Natural killer cell (primary cell): ENCODE results near the gene CDK18. TPM values are rescaled to one million over a fixed set of nuclear protein-coding genes. Genes with fewer than 3 reads are reported as not detected.
"Not testable (repeated sequence)": the region's sequence is repeated elsewhere in the genome, so short reads cannot be mapped to it uniquely, and the experiment has no call there.

Source experiments
- ATAC-seq, 3 donors: fragments of 150-1000 bp in 2 of 3; fragments of 200-7000 bp in 1 of 3; cut with Tn5 transposase; 1 replicate in 1 of 3; 2 replicates in 2 of 3; pipeline ENCODE4 v1.10.0; 2021; ENCODE audit warnings: mild to moderate bottlenecking in 2 of 3, moderate library complexity in 2 of 3
- DNase-seq, 2 donors: peaks; one replicate each; pipeline versions ENCODE4 v3.0.0 to v3.0.0-alpha.2; 2013 to 2021; ENCODE audit warnings: mixed read lengths in 1 of 2
- H3K27ac ChIP-seq: one replicate; pipeline ENCODE4 v1.5.1; 2013; ENCODE audit warnings: mild to moderate bottlenecking, low read length
- H3K27me3 ChIP-seq: one replicate; pipeline ENCODE4 v1.6.1; 2013; ENCODE audit warnings: low read length; ENCODE audit not compliant: control insufficient read depth, insufficient read depth
- H3K36me3 ChIP-seq: one replicate; pipeline ENCODE4 v1.6.1; 2013; ENCODE audit warnings: low read length; ENCODE audit not compliant: control insufficient read depth, insufficient read depth
- H3K4me1 ChIP-seq: one replicate; pipeline ENCODE4 v1.6.1; 2013; ENCODE audit warnings: low read length; ENCODE audit not compliant: control insufficient read depth, insufficient read depth
- H3K4me3 ChIP-seq: one replicate; pipeline ENCODE4 v1.5.1; 2013; ENCODE audit warnings: low read length
- H3K9me3 ChIP-seq: one replicate; pipeline ENCODE4 v1.6.1; 2013; ENCODE audit warnings: low read length; ENCODE audit not compliant: control insufficient read depth, insufficient read depth
- H3K27ac Mint-ChIP-seq, 2 donors: one replicate each; pipeline ENCODE4 v1.8.0; 2022; ENCODE audit warnings: mild to moderate bottlenecking in 2 of 2, mixed read lengths in 2 of 2, moderate library complexity in 1 of 2
- H3K27me3 Mint-ChIP-seq, 2 donors: one replicate each; pipeline ENCODE4 v1.8.0; 2022; ENCODE audit warnings: low read depth in 2 of 2, mixed read lengths in 2 of 2
- H3K36me3 Mint-ChIP-seq: one replicate; pipeline ENCODE4 v1.8.0; 2022; ENCODE audit warnings: mixed read lengths
- H3K4me1 Mint-ChIP-seq, 2 donors: one replicate each; pipeline ENCODE4 v1.8.0; 2022; ENCODE audit warnings: mixed read lengths in 2 of 2
- H3K4me3 Mint-ChIP-seq: one replicate; pipeline ENCODE4 v1.8.0; 2022; ENCODE audit warnings: mild to moderate bottlenecking, moderate library complexity, mixed read lengths
- H3K9me3 Mint-ChIP-seq, 2 donors: one replicate each; pipeline ENCODE4 v1.8.0; 2022; ENCODE audit warnings: mixed read lengths in 2 of 2
- CTCF ChIP-seq: fragments of 200-600 bp; IDR thresholded peaks from one replicate; pipeline ENCODE4 v1.8.0; 2022; ENCODE audit warnings: antibody characterized with exemption
- WGBS: methylation state at CpG from one replicate; pipeline ENCODE4 v1.1.7; 2013; ENCODE audit warnings: missing lambda C conversion rate; ENCODE audit not compliant: insufficient coverage; 5-methylcytosine and 5-hydroxymethylcytosine counted together
- intact Hi-C: fragments of 100-400 bp; cut with micrococcal nuclease; formaldehyde crosslinking; loops from one replicate; pipeline ENCODE4 v1.14.2; 2022
- total RNA-seq, 4 donors: library from RNA; stranded (reverse); fragments of 120-200 nt in 1 of 4; gene quantifications; one replicate each; pipeline versions ENCODE4 v1.2.3 to v1.2.4, GENCODE V29; 2013 to 2022

Gene CDK18
- total RNA-seq, 3 donors from 2014 or later (not counting 1 experiment from before 2014, with no cell fraction given), result 1.9 to 5.3 (median 4.0) TPM

- H3K4me3 Mint-ChIP-seq, result peak overlapping the region; percentile 88
- no peak for TF ChIP-seq CTCF
- peak; percentile 45 to 61 (median 46) for ATAC-seq
- Histone ChIP-seq H3K27ac (peak overlapping the region; percentile 93), H3K4me1 (peaks cover 87% of the 10 kb centered on the region), H3K9me3 (no peaks in the 10 kb centered on the region), H3K27me3 (no peaks in the 10 kb centered on the region), H3K4me3 (no peak overlapping the region), H3K36me3 (no peaks in the 10 kb centered on the region)
- DNase-seq, result peak; percentile 55 to 64
- H3K36me3 Mint-ChIP-seq, result no peaks in the 10 kb centered on the region
- peaks cover 57 to 67% of the 10 kb centered on the region in 2 donors for H3K4me1 Mint-ChIP-seq
- intact Hi-C loops, result loop anchor here (2.0 to 5.0 kb wide), 2 partner anchors 44 to 197 kb away; no protein-coding TSS in a partner anchor
- no peaks in the 10 kb centered on the region for H3K9me3 Mint-ChIP-seq
- H3K27me3 Mint-ChIP-seq, result peaks cover 0 to 23% of the 10 kb centered on the region in 2 donors
- WGBS, result 22% methylated on average over 15 of the region's 15 CpGs
- H3K27ac Mint-ChIP-seq, result peak overlapping the region; percentile 83 to 95
Observed at GRCh38 chr1:205481629-205482151, 22.8 kb upstream of the CDK18 start.

GRCh38 chr1:205482587-205482986, 21.9 kb upstream of the CDK18 start:
- H3K9me3 Mint-ChIP-seq, H3K36me3 Mint-ChIP-seq, H3K27me3 ChIP-seq, H3K9me3 ChIP-seq, DNase-seq, H3K4me3 ChIP-seq, ATAC-seq, H3K36me3 ChIP-seq: not testable (repeated sequence)
- Mint-ChIP-seq H3K27me3 (peaks cover 0 to 25% of the 10 kb centered on the region in 2 donors), H3K4me3 (peak overlapping the region; percentile 38), H3K4me1 (peaks cover 57 to 67% of the 10 kb centered on the region in 2 donors), H3K27ac (peak overlapping the region; percentile 83 to 95)
- Histone ChIP-seq H3K27ac (peak overlapping the region; percentile 93), H3K4me1 (peaks cover 82% of the 10 kb centered on the region)
- intact Hi-C loops, result loop anchor here (5.0 kb wide), 1 partner anchor 45 kb away; no protein-coding TSS in a partner anchor
- 95% methylated on average over 11 of the region's 11 CpGs for WGBS

- 70% methylated on average over 2 of the region's 2 CpGs for WGBS
- Histone ChIP-seq H3K36me3 (no peaks in the 10 kb centered on the region), H3K27me3 (no peaks in the 10 kb centered on the region), H3K9me3 (no peaks in the 10 kb centered on the region), H3K4me1 (peaks cover 74% of the 10 kb centered on the region), H3K4me3 (no peak overlapping the region), H3K27ac (no peak overlapping the region)
- no peak for TF ChIP-seq CTCF
- no peak overlapping the region for H3K4me3 Mint-ChIP-seq
- intact Hi-C loops, result loop anchor here (5.0 kb wide), 1 partner anchor 46 kb away; no protein-coding TSS in a partner anchor
- peak overlapping the region; percentile 8 to 83 for H3K27ac Mint-ChIP-seq
- ATAC-seq (no peak), DNase-seq (no peak)
- no peaks in the 10 kb centered on the region for H3K36me3 Mint-ChIP-seq
- no peaks in the 10 kb centered on the region for H3K9me3 Mint-ChIP-seq
- peaks cover 6 to 29% of the 10 kb centered on the region in 2 donors for H3K27me3 Mint-ChIP-seq
- peaks cover 57 to 72% of the 10 kb centered on the region in 2 donors for H3K4me1 Mint-ChIP-seq
Observed at GRCh38 chr1:205483372-205483771, 21.1 kb upstream of the CDK18 start.

GRCh38 chr1:205484985-205485967, 19.2 kb upstream of the CDK18 start:
- Histone ChIP-seq H3K27ac (no peak overlapping the region), H3K36me3 (no peaks in the 10 kb centered on the region), H3K4me3 (no peak overlapping the region), H3K4me1 (peaks cover 55% of the 10 kb centered on the region), H3K27me3 (no peaks in the 10 kb centered on the region), H3K9me3 (no peaks in the 10 kb centered on the region)
- TF ChIP-seq CTCF, result peak; percentile 91
- ATAC-seq, result peak; percentile 56 to 80 (median 62)
- Mint-ChIP-seq H3K4me3 (no peak overlapping the region), H3K9me3 (no peaks in the 10 kb centered on the region), H3K27me3 (peaks cover 8 to 29% of the 10 kb centered on the region in 2 donors), H3K36me3 (no peaks in the 10 kb centered on the region), H3K27ac (peak overlapping the region in 1 of 2 donors; percentile 83), H3K4me1 (peaks cover 46 to 60% of the 10 kb centered on the region in 2 donors)
- WGBS, result 33% methylated on average over 13 of the region's 13 CpGs
- DNase-seq, result peak; percentile 59 to 87
- intact Hi-C loops, result loop anchor here (1.0 to 5.0 kb wide), 3 partner anchors 48 to 131 kb away; no protein-coding TSS in a partner anchor
